B cell (primary cell): ENCODE measurements around the gene SKIC8.

Experiments used
- EZH2 ChIP-seq: IDR thresholded peaks from 2 replicates; pipeline ENCODE4 v1.6.1; 2012; ENCODE audit warnings: borderline replicate concordance, low read depth, mild to moderate bottlenecking, moderate library complexity, low read length; ENCODE audit not compliant: insufficient read depth, poor library complexity, severe bottlenecking
- TF ChIP-seq, protein P1 (sequence below): fragments of 200-600 bp; IDR thresholded peaks from one replicate; pipeline ENCODE4 v1.8.0; 2022; ENCODE audit warnings: antibody characterized with exemption, mild to moderate bottlenecking

DNA sequence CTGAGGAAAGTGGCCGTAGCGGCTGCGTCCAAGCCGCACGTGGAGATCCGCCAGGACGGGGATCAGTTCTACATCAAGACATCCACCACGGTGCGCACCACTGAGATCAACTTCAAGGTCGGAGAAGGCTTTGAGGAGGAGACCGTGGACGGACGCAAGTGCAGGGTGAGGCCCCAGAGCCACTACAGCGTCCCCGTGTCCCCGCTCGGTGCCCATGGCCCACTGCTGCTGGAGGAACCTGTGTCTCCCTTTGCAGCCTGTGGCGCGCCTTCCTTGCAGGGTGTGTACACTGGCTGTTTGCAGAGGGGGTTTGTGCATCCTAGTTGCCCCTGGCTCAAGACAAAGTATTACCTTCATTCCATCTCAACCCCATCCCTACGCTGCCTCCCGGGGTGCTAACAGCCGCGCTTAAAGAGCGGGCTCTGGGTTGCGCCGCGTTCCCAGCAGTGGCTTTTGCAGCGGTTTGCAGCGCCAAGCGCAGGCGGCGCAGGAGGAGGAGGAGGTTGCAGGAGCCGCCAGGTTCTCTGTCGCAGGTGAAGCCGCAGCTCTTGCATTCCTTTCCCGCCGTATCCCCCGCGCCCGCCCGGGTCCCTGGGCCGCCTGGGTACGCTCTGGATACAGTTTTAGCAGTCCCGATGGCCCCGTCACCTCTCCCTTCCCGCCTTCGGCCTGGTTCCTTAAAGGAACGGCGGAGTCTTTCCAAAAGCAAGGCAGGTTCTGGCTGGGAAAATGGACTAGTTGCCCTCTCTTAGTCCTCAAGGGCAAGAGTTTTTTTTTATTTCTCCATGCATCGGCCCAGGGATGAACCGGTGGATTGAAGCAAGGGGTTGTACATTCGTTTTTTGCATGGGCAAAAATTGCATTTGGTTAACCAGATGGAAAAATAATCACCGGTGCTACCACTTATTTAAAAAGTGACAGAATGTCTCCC lies 41.9 kb upstream of the SKIC8 start:
- TF ChIP-seq, protein P1, sequence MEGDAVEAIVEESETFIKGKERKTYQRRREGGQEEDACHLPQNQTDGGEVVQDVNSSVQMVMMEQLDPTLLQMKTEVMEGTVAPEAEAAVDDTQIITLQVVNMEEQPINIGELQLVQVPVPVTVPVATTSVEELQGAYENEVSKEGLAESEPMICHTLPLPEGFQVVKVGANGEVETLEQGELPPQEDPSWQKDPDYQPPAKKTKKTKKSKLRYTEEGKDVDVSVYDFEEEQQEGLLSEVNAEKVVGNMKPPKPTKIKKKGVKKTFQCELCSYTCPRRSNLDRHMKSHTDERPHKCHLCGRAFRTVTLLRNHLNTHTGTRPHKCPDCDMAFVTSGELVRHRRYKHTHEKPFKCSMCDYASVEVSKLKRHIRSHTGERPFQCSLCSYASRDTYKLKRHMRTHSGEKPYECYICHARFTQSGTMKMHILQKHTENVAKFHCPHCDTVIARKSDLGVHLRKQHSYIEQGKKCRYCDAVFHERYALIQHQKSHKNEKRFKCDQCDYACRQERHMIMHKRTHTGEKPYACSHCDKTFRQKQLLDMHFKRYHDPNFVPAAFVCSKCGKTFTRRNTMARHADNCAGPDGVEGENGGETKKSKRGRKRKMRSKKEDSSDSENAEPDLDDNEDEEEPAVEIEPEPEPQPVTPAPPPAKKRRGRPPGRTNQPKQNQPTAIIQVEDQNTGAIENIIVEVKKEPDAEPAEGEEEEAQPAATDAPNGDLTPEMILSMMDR = no peak
- TF ChIP-seq EZH2 = no peak
